Thyroid gland (tissue), 4 donors: ENCODE results near the gene ZBTB7C.

Experiments
- CTCF ChIP-seq, 6 experiments: fragments of 200-600 bp in 3 of 6; fragments of 450-650 bp in 3 of 6; sonication (generic) in 3 of 6; IDR thresholded peaks; one replicate each; pipeline ENCODE4 v1.5.1; 2016 to 2019; ENCODE audit warnings: antibody characterized with exemption in 6 of 6, mild to moderate bottlenecking in 2 of 6, inconsistent platforms in 1 of 6, moderate library complexity in 1 of 6
- POLR2A ChIP-seq, 2 donors: fragments of 450-650 bp; IDR thresholded peaks; one replicate each; pipeline ENCODE4 v1.6.1; 2017; ENCODE audit warnings: antibody characterized with exemption in 2 of 2, mild to moderate bottlenecking in 2 of 2, moderate library complexity in 1 of 2

- TF ChIP-seq POLR2A (IDR thresholded peaks at IDR 0.05) (no peak), CTCF (IDR thresholded peaks at IDR 0.05) (no peak)
Observed at GRCh38 chr18:47995654-47996053, 413.5 kb downstream of the ZBTB7C start.
